Panc1 (cell line): ENCODE measurements around the gene TMEM132C. TPM values are rescaled to one million over a fixed set of nuclear protein-coding genes. Genes with fewer than 3 reads are reported as not detected.

ENCODE experiments used
- ATAC-seq: fragments of 200-7000 bp; cut with Tn5 transposase; 2 replicates; pipeline ENCODE4 v1.9.1; 2020; ENCODE audit warnings: mild to moderate bottlenecking, moderate library complexity
- BruUV-seq: library from RNA; stranded (reverse); fragments of 400-500 nt; replicated peaks from 2 replicates; lab custom pipeline; 2021; lab: Mats Ljungman, UMichigan
- CTCF ChIA-PET: fragments of 300-600 bp; sonication (Branson Sonifier 250); formaldehyde crosslinking; loops from one replicate; lab custom pipeline; 2022; ENCODE audit warnings: antibody characterized with exemption; lab: Charles Lee
- POLR2A ChIA-PET: fragments of 300-600 bp; sonication (Branson Sonifier 250); formaldehyde crosslinking; loops from one replicate; lab custom pipeline; 2022; ENCODE audit warnings: antibody characterized with exemption; lab: Charles Lee
- DNase-seq: peaks from one replicate; pipeline ENCODE4 v3.0.0-alpha.2; 2010; ENCODE audit warnings: low read depth, low spot score
- H3K27ac ChIP-seq: 2 replicates; pipeline ENCODE4 v1.5.1; 2011; ENCODE audit warnings: mild to moderate bottlenecking, low read length, inconsistent platforms
- H3K27me3 ChIP-seq: fragments of 200-500 bp; sonication (Bioruptor generic); 2 replicates; pipeline ENCODE4 v1.6.0; 2014; ENCODE audit warnings: low read length, inconsistent platforms; ENCODE audit not compliant: control insufficient read depth, insufficient read depth
- H3K36me3 ChIP-seq: fragments of 200-500 bp; sonication (Bioruptor generic); 2 replicates; pipeline ENCODE4 v1.5.1; 2014; ENCODE audit warnings: inconsistent platforms, mild to moderate bottlenecking, low read length, moderate library complexity; ENCODE audit not compliant: control insufficient read depth, insufficient read depth
- H3K4me1 ChIP-seq: 2 replicates; pipeline ENCODE4 v1.5.1; 2011; ENCODE audit warnings: inconsistent platforms, mild to moderate bottlenecking, low read length, moderate library complexity; ENCODE audit not compliant: control insufficient read depth, insufficient read depth
- H3K4me3 ChIP-seq, 2 experiments: 2 replicates each; pipeline ENCODE4 v1.5.1; 2011 to 2012; ENCODE audit warnings: low read depth in 2 of 2, low read length in 2 of 2, mild to moderate bottlenecking in 2 of 2, inconsistent platforms in 1 of 2, moderate library complexity in 1 of 2
- H3K9me3 ChIP-seq: fragments of 200-500 bp; sonication (Bioruptor generic); 2 replicates; pipeline ENCODE4 v1.5.1; 2014; ENCODE audit warnings: low read depth, mild to moderate bottlenecking, inconsistent platforms, low read length, moderate library complexity; ENCODE audit not compliant: control insufficient read depth, insufficient read depth
- POLR2AphosphoS5 ChIP-seq: IDR thresholded peaks from 2 replicates; pipeline ENCODE4 v1.6.1; 2012; ENCODE audit warnings: mild to moderate bottlenecking, low read depth, low read length, moderate library complexity
- REST ChIP-seq, 2 experiments: IDR thresholded peaks; 2 replicates each; pipeline ENCODE4 v1.6.1; 2011 to 2012; ENCODE audit warnings: low read depth in 2 of 2, control low read depth in 1 of 2, low read length in 1 of 2, mild to moderate bottlenecking in 1 of 2, moderate library complexity in 1 of 2; ENCODE audit not compliant: insufficient read depth in 1 of 2
- SIN3A ChIP-seq: IDR thresholded peaks from 2 replicates; pipeline ENCODE4 v1.6.1; 2012; ENCODE audit warnings: low read depth, mild to moderate bottlenecking, low read length, moderate library complexity, borderline replicate concordance; ENCODE audit not compliant: insufficient read depth
- TCF7L2 ChIP-seq: IDR thresholded peaks from 2 replicates; pipeline ENCODE4 v1.6.1; 2011; ENCODE audit warnings: mild to moderate bottlenecking, low read depth, low read length, inconsistent platforms
- in situ Hi-C: cut with HindIII; loops from 2 replicates; pipeline ENCODE4 v1.10.0; 2016; ENCODE audit warnings: low sequenced_read_pairs, low pct_unique_long_range_greater_than_20kb
- intact Hi-C: fragments of 100-400 bp; cut with micrococcal nuclease; formaldehyde crosslinking; loops from one replicate; pipeline ENCODE4 v1.10.0; 2022; ENCODE audit not compliant: unreplicated experiment
- total RNA-seq: library from RNA; stranded (reverse); gene quantifications from one replicate; pipeline ENCODE4 v1.2.1, GENCODE V29; 2021; ENCODE audit not compliant: unreplicated experiment
- TF ChIP-seq, protein P1 (sequence below): fragments of 450-650 bp; IDR thresholded peaks from 2 replicates; pipeline ENCODE4 v1.5.1; 2017; ENCODE audit warnings: mild to moderate bottlenecking

Gene TMEM132C
- total RNA-seq, 1 experiment from 2014 or later, result not detected

DNA sequence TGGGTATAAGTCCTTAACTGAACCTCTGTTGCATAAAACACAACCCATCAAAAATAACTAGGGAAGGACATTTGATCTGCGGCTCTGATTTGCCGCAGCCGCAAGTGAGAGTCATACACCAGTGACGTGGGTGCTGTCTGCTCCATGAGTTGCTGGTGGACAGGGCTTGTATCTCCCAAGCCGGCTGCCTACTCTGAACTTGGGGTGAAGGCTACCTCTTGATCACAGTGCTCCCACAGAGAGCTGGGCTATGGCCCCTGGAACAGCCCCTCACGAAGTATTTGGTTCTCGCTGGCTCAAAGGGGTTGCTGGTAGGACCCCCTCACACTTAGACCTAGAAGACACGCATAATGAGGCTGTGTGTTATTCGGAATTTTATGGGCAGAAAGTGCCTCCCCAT is 118.8 kb downstream of the TMEM132C start:
- no peak overlapping the region for H3K4me3 ChIP-seq
- in situ Hi-C loops, result no loop called here
- H3K36me3 ChIP-seq, result no peaks in the 10 kb centered on the region
- no peak for TF ChIP-seq POLR2AphosphoS5
- TF ChIP-seq REST (IDR thresholded peaks at IDR 0.05; ENCODE audit: insufficient read depth in 1 of 2, low read depth in 2 of 2, low read length in 1 of 2), result no peak
- TF ChIP-seq TCF7L2, result no peak
- no peak for TF ChIP-seq SIN3A
- TF ChIP-seq, protein P1, sequence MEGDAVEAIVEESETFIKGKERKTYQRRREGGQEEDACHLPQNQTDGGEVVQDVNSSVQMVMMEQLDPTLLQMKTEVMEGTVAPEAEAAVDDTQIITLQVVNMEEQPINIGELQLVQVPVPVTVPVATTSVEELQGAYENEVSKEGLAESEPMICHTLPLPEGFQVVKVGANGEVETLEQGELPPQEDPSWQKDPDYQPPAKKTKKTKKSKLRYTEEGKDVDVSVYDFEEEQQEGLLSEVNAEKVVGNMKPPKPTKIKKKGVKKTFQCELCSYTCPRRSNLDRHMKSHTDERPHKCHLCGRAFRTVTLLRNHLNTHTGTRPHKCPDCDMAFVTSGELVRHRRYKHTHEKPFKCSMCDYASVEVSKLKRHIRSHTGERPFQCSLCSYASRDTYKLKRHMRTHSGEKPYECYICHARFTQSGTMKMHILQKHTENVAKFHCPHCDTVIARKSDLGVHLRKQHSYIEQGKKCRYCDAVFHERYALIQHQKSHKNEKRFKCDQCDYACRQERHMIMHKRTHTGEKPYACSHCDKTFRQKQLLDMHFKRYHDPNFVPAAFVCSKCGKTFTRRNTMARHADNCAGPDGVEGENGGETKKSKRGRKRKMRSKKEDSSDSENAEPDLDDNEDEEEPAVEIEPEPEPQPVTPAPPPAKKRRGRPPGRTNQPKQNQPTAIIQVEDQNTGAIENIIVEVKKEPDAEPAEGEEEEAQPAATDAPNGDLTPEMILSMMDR, result no peak
- CTCF ChIA-PET, result no interaction called here
- no peaks in the 10 kb centered on the region for H3K9me3 ChIP-seq
- DNase-seq (no peak), ATAC-seq (no peak)
- BruUV-seq, result no TSS peak
- intact Hi-C loops, result no loop called here
- POLR2A ChIA-PET, result no interaction called here
- H3K27me3 ChIP-seq, result peaks cover 3% of the 10 kb centered on the region; the same call in 1 of the 2 replicates
- H3K4me1 ChIP-seq, result no peaks in the 10 kb centered on the region
- no peak overlapping the region for H3K27ac ChIP-seq

DNA sequence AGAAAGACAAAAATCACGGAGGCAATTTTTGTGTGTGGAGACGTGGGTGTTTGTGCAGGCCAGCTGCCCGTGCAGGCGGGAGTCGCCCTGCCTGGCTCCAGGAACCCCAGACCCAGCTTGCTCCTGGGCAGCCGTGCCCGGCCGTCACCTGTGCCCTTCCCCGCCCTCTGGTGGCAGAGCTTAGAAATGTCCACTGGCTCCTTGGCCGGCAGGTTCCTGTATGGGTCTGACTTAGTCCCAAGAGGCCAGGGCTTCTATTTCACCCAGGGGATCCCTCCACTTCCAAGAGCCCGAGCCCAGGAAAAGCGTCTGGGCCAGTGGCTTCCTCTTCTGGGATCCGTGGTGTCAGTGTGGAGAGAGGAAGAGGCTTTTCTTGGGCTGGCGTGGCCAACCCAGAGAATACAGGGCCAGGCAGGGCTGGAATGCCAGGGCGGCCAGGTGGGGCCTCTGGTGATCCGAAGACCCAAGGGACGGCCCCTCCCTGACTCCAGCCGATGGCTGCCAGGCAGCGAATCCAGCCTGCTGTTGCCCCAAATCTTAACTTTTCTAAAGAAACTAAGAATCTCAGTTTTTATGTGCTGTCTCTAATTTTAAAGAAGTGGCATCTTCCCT is 120.9 kb downstream of the TMEM132C start:
- CTCF ChIA-PET, result interaction anchor here (0.6 to 1.7 kb wide), 2 partner anchors 129 to 434 kb away, joined by 4 to 16 read pairs; no protein-coding TSS in a partner anchor
- no peaks in the 10 kb centered on the region; the same call in 1 of the 2 replicates for H3K27me3 ChIP-seq
- no peaks in the 10 kb centered on the region for H3K9me3 ChIP-seq
- in situ Hi-C loops, result no loop called here
- DNase-seq, result peak; percentile 10
- intact Hi-C loops, result loop anchor here (2.0 kb wide), 1 partner anchor 129 kb away; no protein-coding TSS in a partner anchor
- no peaks in the 10 kb centered on the region for H3K36me3 ChIP-seq
- TF ChIP-seq, protein P1, result peak; percentile 90
- TF ChIP-seq SIN3A, result no peak
- TF ChIP-seq REST (IDR thresholded peaks at IDR 0.05; ENCODE audit: insufficient read depth in 1 of 2, low read depth in 2 of 2, low read length in 1 of 2), result no peak
- TF ChIP-seq POLR2AphosphoS5, result no peak
- ATAC-seq, result peak; percentile 87
- H3K4me3 ChIP-seq, result no peak overlapping the region
- H3K27ac ChIP-seq, result no peak overlapping the region
- POLR2A ChIA-PET, result no interaction called here
- H3K4me1 ChIP-seq, result no peaks in the 10 kb centered on the region
- BruUV-seq, result no TSS peak
